ENCODE measurements around the gene SIPA1.

SIPA1 gene

GRCh38 chr11:65615950-65616574, 21.8 kb upstream of the SIPA1 start:
- H3K27me3 Mint-ChIP-seq = no peaks in the 10 kb centered on the region
- no peaks in the 10 kb centered on the region for H3K9me3 Mint-ChIP-seq (ENCODE audit: low read depth)
- H3K27ac Mint-ChIP-seq = peak overlapping the region; percentile 97
- peak overlapping the region; percentile 98 for H3K4me3 Mint-ChIP-seq
- H3K36me3 Mint-ChIP-seq = peaks cover 5% of the 10 kb centered on the region
- H3K4me1 Mint-ChIP-seq (ENCODE audit: low read depth) = peaks cover 34% of the 10 kb centered on the region

- H3K4me3 Mint-ChIP-seq = peak overlapping the region; percentile 98
- no peaks in the 10 kb centered on the region for H3K9me3 Mint-ChIP-seq (ENCODE audit: low read depth)
- H3K36me3 Mint-ChIP-seq = peaks cover 5% of the 10 kb centered on the region
- H3K27me3 Mint-ChIP-seq = no peaks in the 10 kb centered on the region
- peaks cover 34% of the 10 kb centered on the region for H3K4me1 Mint-ChIP-seq (ENCODE audit: low read depth)
- H3K27ac Mint-ChIP-seq = peak overlapping the region; percentile 89
Observed at GRCh38 chr11:65616575-65617001, 21.3 kb upstream of the SIPA1 start.

- peaks cover 5% of the 10 kb centered on the region for H3K36me3 Mint-ChIP-seq
- H3K9me3 Mint-ChIP-seq (ENCODE audit: low read depth) = no peaks in the 10 kb centered on the region
- peak overlapping the region; percentile 89 for H3K27ac Mint-ChIP-seq
- H3K27me3 Mint-ChIP-seq = no peaks in the 10 kb centered on the region
- H3K4me1 Mint-ChIP-seq (ENCODE audit: low read depth) = peaks cover 29% of the 10 kb centered on the region
- H3K4me3 Mint-ChIP-seq = peak overlapping the region; percentile 98
Observed at GRCh38 chr11:65617136-65617850, 20.6 kb upstream of the SIPA1 start.

- H3K27me3 Mint-ChIP-seq = no peaks in the 10 kb centered on the region
- H3K27ac Mint-ChIP-seq = no peak overlapping the region
- peak overlapping the region; percentile 98 for H3K4me3 Mint-ChIP-seq
- H3K9me3 Mint-ChIP-seq (ENCODE audit: low read depth) = no peaks in the 10 kb centered on the region
- peaks cover 5% of the 10 kb centered on the region for H3K36me3 Mint-ChIP-seq
- H3K4me1 Mint-ChIP-seq (ENCODE audit: low read depth) = peaks cover 21% of the 10 kb centered on the region
Observed at GRCh38 chr11:65617990-65618751, 19.7 kb upstream of the SIPA1 start.

GRCh38 chr11:65618763-65619162, 19.1 kb upstream of the SIPA1 start:
- Mint-ChIP-seq H3K27ac (no peak overlapping the region), H3K4me3 (no peak overlapping the region), H3K9me3 (ENCODE audit: low read depth) (no peaks in the 10 kb centered on the region), H3K27me3 (no peaks in the 10 kb centered on the region), H3K4me1 (ENCODE audit: low read depth) (peaks cover 20% of the 10 kb centered on the region), H3K36me3 (peaks cover 5% of the 10 kb centered on the region)

- H3K9me3 Mint-ChIP-seq (ENCODE audit: low read depth) = no peaks in the 10 kb centered on the region
- H3K36me3 Mint-ChIP-seq = peaks cover 5% of the 10 kb centered on the region
- H3K4me3 Mint-ChIP-seq = no peak overlapping the region
Observed at GRCh38 chr11:65619281-65619928, 18.5 kb upstream of the SIPA1 start.

GRCh38 chr11:65620666-65621065, 17.2 kb upstream of the SIPA1 start:
- Mint-ChIP-seq H3K9me3 (ENCODE audit: low read depth) (no peaks in the 10 kb centered on the region), H3K36me3 (peaks cover 5% of the 10 kb centered on the region), H3K4me1 (ENCODE audit: low read depth) (peaks cover 19% of the 10 kb centered on the region), H3K27ac (no peak overlapping the region), H3K27me3 (no peaks in the 10 kb centered on the region), H3K4me3 (no peak overlapping the region)

More at GRCh38 chr11:65619281-65619928, 18.5 kb upstream of the SIPA1 start:
- Mint-ChIP-seq H3K4me1 (ENCODE audit: low read depth) (peaks cover 19% of the 10 kb centered on the region), H3K27ac (no peak overlapping the region), H3K27me3 (no peaks in the 10 kb centered on the region)

GRCh38 chr11:65621460-65621859, 16.4 kb upstream of the SIPA1 start:
- H3K9me3 Mint-ChIP-seq (ENCODE audit: low read depth) = no peaks in the 10 kb centered on the region
- H3K4me3 Mint-ChIP-seq = no peak overlapping the region
- H3K4me1 Mint-ChIP-seq (ENCODE audit: low read depth) = peaks cover 20% of the 10 kb centered on the region
- no peak overlapping the region for H3K27ac Mint-ChIP-seq
- H3K27me3 Mint-ChIP-seq = no peaks in the 10 kb centered on the region
- H3K36me3 Mint-ChIP-seq = peaks cover 3% of the 10 kb centered on the region

GRCh38 chr11:65622011-65622410, 15.9 kb upstream of the SIPA1 start:
- Mint-ChIP-seq H3K4me3 (no peak overlapping the region), H3K27me3 (no peaks in the 10 kb centered on the region), H3K36me3 (no peaks in the 10 kb centered on the region), H3K9me3 (ENCODE audit: low read depth) (no peaks in the 10 kb centered on the region), H3K27ac (no peak overlapping the region), H3K4me1 (ENCODE audit: low read depth) (peaks cover 15% of the 10 kb centered on the region)

- H3K9me3 Mint-ChIP-seq (ENCODE audit: low read depth) = no peaks in the 10 kb centered on the region
- H3K36me3 Mint-ChIP-seq = no peaks in the 10 kb centered on the region
- H3K4me1 Mint-ChIP-seq (ENCODE audit: low read depth) = peaks cover 10% of the 10 kb centered on the region
- no peak overlapping the region for H3K27ac Mint-ChIP-seq
- H3K4me3 Mint-ChIP-seq = no peak overlapping the region
- H3K27me3 Mint-ChIP-seq = no peaks in the 10 kb centered on the region
Observed at GRCh38 chr11:65623177-65623576, 14.7 kb upstream of the SIPA1 start.

- Mint-ChIP-seq H3K4me3 (peak overlapping the region; percentile 22), H3K9me3 (ENCODE audit: low read depth) (no peaks in the 10 kb centered on the region), H3K4me1 (ENCODE audit: low read depth) (peaks cover 9% of the 10 kb centered on the region), H3K36me3 (no peaks in the 10 kb centered on the region), H3K27me3 (no peaks in the 10 kb centered on the region), H3K27ac (no peak overlapping the region)
Observed at GRCh38 chr11:65623852-65624616, 13.9 kb upstream of the SIPA1 start.

- H3K4me3 Mint-ChIP-seq = no peak overlapping the region
- no peak overlapping the region for H3K27ac Mint-ChIP-seq
- H3K36me3 Mint-ChIP-seq = no peaks in the 10 kb centered on the region
- no peaks in the 10 kb centered on the region for H3K9me3 Mint-ChIP-seq (ENCODE audit: low read depth)
- H3K27me3 Mint-ChIP-seq = no peaks in the 10 kb centered on the region
- H3K4me1 Mint-ChIP-seq (ENCODE audit: low read depth) = peaks cover 4% of the 10 kb centered on the region
Observed at GRCh38 chr11:65624931-65625627, 12.8 kb upstream of the SIPA1 start.

- H3K36me3 Mint-ChIP-seq = no peaks in the 10 kb centered on the region
- no peaks in the 10 kb centered on the region for H3K9me3 Mint-ChIP-seq (ENCODE audit: low read depth)
- H3K4me1 Mint-ChIP-seq (ENCODE audit: low read depth) = peaks cover 4% of the 10 kb centered on the region
- no peaks in the 10 kb centered on the region for H3K27me3 Mint-ChIP-seq
- no peak overlapping the region for H3K27ac Mint-ChIP-seq
- H3K4me3 Mint-ChIP-seq = no peak overlapping the region
Observed at GRCh38 chr11:65625628-65626342, 12.1 kb upstream of the SIPA1 start.

Data from activated naive CD8-positive, alpha-beta T cell (primary cell).